WTC11 (cell line): ENCODE measurements around the gene GASK1B. TPM values are rescaled to one million over a fixed set of nuclear protein-coding genes. Genes with fewer than 3 reads are reported as not detected.

Source experiments
- ATAC-seq: fragments of 200-7000 bp; cut with Tn5 transposase; 2 replicates; pipeline ENCODE4 v1.10.0; 2021; ENCODE audit warnings: mild to moderate bottlenecking, moderate library complexity
- CTCF ChIA-PET: fragments of 300-600 bp; sonication (Branson Sonifier 250); formaldehyde crosslinking; loops from one replicate; lab custom pipeline; 2021; ENCODE audit warnings: antibody characterized with exemption; lab: Charles Lee
- POLR2A ChIA-PET: fragments of 350-600 bp; sonication (Branson Sonifier 250); formaldehyde crosslinking; loops from one replicate; lab custom pipeline; 2021; ENCODE audit warnings: antibody characterized with exemption; lab: Charles Lee
- DNase-seq: peaks from one replicate; pipeline ENCODE4 v3.0.0; 2021; ENCODE audit warnings: low spot score
- H3K27ac Mint-ChIP-seq: 2 replicates; pipeline ENCODE4 v1.8.0; 2021; ENCODE audit warnings: mixed read lengths
- H3K27me3 Mint-ChIP-seq: 2 replicates; pipeline ENCODE4 v1.8.0; 2021; ENCODE audit warnings: low read depth, mild to moderate bottlenecking, moderate library complexity, mixed read lengths
- H3K36me3 Mint-ChIP-seq: 2 replicates; pipeline ENCODE4 v1.8.0; 2021; ENCODE audit warnings: mixed read lengths
- H3K4me1 Mint-ChIP-seq: 2 replicates; pipeline ENCODE4 v1.8.0; 2022; ENCODE audit warnings: mixed read lengths
- H3K4me3 Mint-ChIP-seq: 2 replicates; pipeline ENCODE4 v1.8.0; 2021; ENCODE audit warnings: mild to moderate bottlenecking, moderate library complexity, mixed read lengths
- H3K9me3 Mint-ChIP-seq: 2 replicates; pipeline ENCODE4 v1.8.0; 2021; ENCODE audit warnings: mixed read lengths
- AFF4 ChIP-seq: sonication (generic); formaldehyde crosslinking; IDR thresholded peaks from 2 replicates; pipeline ENCODE4 v1.8.1; 2023; ENCODE audit warnings: mild to moderate bottlenecking, missing genetic modification reagents, borderline replicate concordance
- CTCF ChIP-seq: fragments of 200-600 bp; IDR thresholded peaks from 2 replicates; pipeline ENCODE4 v1.8.0; 2022; ENCODE audit warnings: antibody characterized with exemption
- E2F1 ChIP-seq: sonication (generic); formaldehyde crosslinking; IDR thresholded peaks from 2 replicates; pipeline ENCODE4 v1.8.0; 2022; ENCODE audit warnings: mild to moderate bottlenecking, missing genetic modification reagents
- E2F5 ChIP-seq: sonication (generic); formaldehyde crosslinking; IDR thresholded peaks from 2 replicates; pipeline ENCODE4 v1.8.1; 2022; ENCODE audit warnings: mild to moderate bottlenecking, moderate library complexity, missing genetic modification reagents
- FOXP1 ChIP-seq: sonication (generic); formaldehyde crosslinking; IDR thresholded peaks from 2 replicates; pipeline ENCODE4 v1.8.0; 2022; ENCODE audit warnings: missing genetic modification reagents, mild to moderate bottlenecking, moderate library complexity, borderline replicate concordance
- GABPB1 ChIP-seq: sonication (generic); formaldehyde crosslinking; IDR thresholded peaks from 2 replicates; pipeline ENCODE4 v1.8.1; 2023; ENCODE audit warnings: mild to moderate bottlenecking, missing genetic modification reagents
- GRHL2 ChIP-seq: fragments of 250-450 bp; sonication (Bioruptor Pico); IDR thresholded peaks from 2 replicates; pipeline ENCODE4 v1.8.0; 2022; ENCODE audit warnings: mild to moderate bottlenecking, moderate library complexity; ENCODE audit not compliant: insufficient replicate concordance, severe bottlenecking
- MAX ChIP-seq: sonication (generic); formaldehyde crosslinking; IDR thresholded peaks from 2 replicates; pipeline ENCODE4 v1.8.0; 2022; ENCODE audit warnings: mild to moderate bottlenecking, missing genetic modification reagents
- MXD4 ChIP-seq: fragments of 250-450 bp; sonication (Bioruptor Pico); IDR thresholded peaks from 2 replicates; pipeline ENCODE4 v1.8.0; 2021; ENCODE audit warnings: mild to moderate bottlenecking, moderate library complexity, borderline replicate concordance
- PRDM15 ChIP-seq: sonication (generic); formaldehyde crosslinking; IDR thresholded peaks from 2 replicates; pipeline ENCODE4 v1.8.0; 2022; ENCODE audit warnings: missing genetic modification reagents
- RORB ChIP-seq: fragments of 250-450 bp; sonication (Bioruptor Pico); IDR thresholded peaks from 2 replicates; pipeline ENCODE4 v1.9.0; 2021; ENCODE audit warnings: mild to moderate bottlenecking
- SOX15 ChIP-seq: fragments of 250-450 bp; sonication (Bioruptor Pico); IDR thresholded peaks from 2 replicates; pipeline ENCODE4 v1.9.0; 2021; ENCODE audit warnings: mild to moderate bottlenecking
- SP1 ChIP-seq: sonication (generic); formaldehyde crosslinking; conservative IDR thresholded peaks from 2 replicates; pipeline ENCODE4 v1.8.1; 2022; ENCODE audit warnings: missing genetic modification reagents
- TEAD1 ChIP-seq: sonication (generic); formaldehyde crosslinking; IDR thresholded peaks from 2 replicates; pipeline ENCODE4 v1.8.0; 2022; ENCODE audit warnings: mild to moderate bottlenecking, missing genetic modification reagents
- ZNF219 ChIP-seq: sonication (generic); formaldehyde crosslinking; IDR thresholded peaks from 2 replicates; pipeline ENCODE4 v1.8.0; 2023; ENCODE audit warnings: missing genetic modification reagents, mild to moderate bottlenecking, borderline replicate concordance
- ZNF263 ChIP-seq: sonication (generic); formaldehyde crosslinking; IDR thresholded peaks from 2 replicates; pipeline ENCODE4 v1.8.1; 2022; ENCODE audit warnings: low read depth, mild to moderate bottlenecking, moderate library complexity, missing genetic modification reagents
- ZNF425 ChIP-seq: fragments of 250-450 bp; sonication (Bioruptor Pico); conservative IDR thresholded peaks from 2 replicates; pipeline ENCODE4 v1.9.0; 2021; ENCODE audit warnings: mild to moderate bottlenecking
- total RNA-seq: library from RNA; stranded (reverse); gene quantifications from 3 replicates; pipeline ENCODE4 v1.2.3, GENCODE V29; 2021

The GASK1B gene
- total RNA-seq, 1 experiment from 2014 or later = 0.24 TPM

- H3K27me3 Mint-ChIP-seq = no peaks in the 10 kb centered on the region; the same call in 1 of the 2 replicates
- DNase-seq (no peak), ATAC-seq (no peak)
- H3K9me3 Mint-ChIP-seq = peaks cover 7% of the 10 kb centered on the region
- ChIA-PET POLR2A (no interaction called here), CTCF (interaction anchor here (1.2 kb wide), 1 partner anchor 44 kb away, joined by 4 read pairs; no protein-coding TSS in a partner anchor)
- peak overlapping the region; percentile 34; the same call in 1 of the 2 replicates for H3K27ac Mint-ChIP-seq
- H3K4me3 Mint-ChIP-seq = peak overlapping the region; percentile 88
- TF ChIP-seq MAX (CRISPR knock-in tag) (no peak), E2F1 (no peak), ZNF263 (CRISPR knock-in tag) (no peak), FOXP1 (CRISPR knock-in tag) (no peak), RORB (CRISPR knock-in tag) (no peak), SOX15 (CRISPR knock-in tag) (no peak), CTCF (no peak), ZNF219 (CRISPR knock-in tag) (no peak)
- no peaks in the 10 kb centered on the region; the same call in 1 of the 2 replicates for H3K36me3 Mint-ChIP-seq
- peaks cover 21% of the 10 kb centered on the region for H3K4me1 Mint-ChIP-seq
These were observed 38.4 kb upstream of the GASK1B start for GRCh38 chr4:158211222-158211621.

GRCh38 chr4:158209825-158210807, 37.3 kb upstream of the GASK1B start, which contains the start of gene TMEM144:
TSS of gene TMEM144 (plus strand) at chr4:158210486. CDS start at chr4:158212668, 2,182 bp downstream.
- CTCF ChIA-PET = interaction anchor here (0.8 to 1.2 kb wide), 4 partner anchors 9 to 457 kb away, joined by 3 to 7 read pairs (median 4); no protein-coding TSS in a partner anchor
- H3K4me1 Mint-ChIP-seq = peaks cover 21% of the 10 kb centered on the region
- no peaks in the 10 kb centered on the region; the same call in 1 of the 2 replicates for H3K27me3 Mint-ChIP-seq
- H3K9me3 Mint-ChIP-seq = peaks cover 12% of the 10 kb centered on the region
- peak within 1 kb of the TSS; percentile 97 for H3K27ac Mint-ChIP-seq
- ATAC-seq (peak; percentile 98), DNase-seq (peak; percentile 86)
- POLR2A ChIA-PET = interaction anchor here (1.0 kb wide), 1 partner anchor 17 kb away, joined by 3 read pairs; no protein-coding TSS in a partner anchor
- H3K4me3 Mint-ChIP-seq = peak within 1 kb of the TSS; percentile 88
- no peaks in the 10 kb centered on the region for H3K36me3 Mint-ChIP-seq
- 0 out of 2 replicates have a peak, but pooled peaks have one; percentile 29 for TF ChIP-seq SP1 (CRISPR knock-in tag)
- peak; percentile 43; the same call in 1 of the 2 replicates for TF ChIP-seq TEAD1 (CRISPR knock-in tag)
- no peak for TF ChIP-seq MXD4 (CRISPR knock-in tag)
- 0 out of 2 replicates have a peak, but pooled peaks have one; percentile 15 for TF ChIP-seq PRDM15 (CRISPR knock-in tag)
- TF ChIP-seq FOXP1 (CRISPR knock-in tag) = peak; percentile 35; the same call in 1 of the 2 replicates
- TF ChIP-seq GABPB1 (CRISPR knock-in tag) = 0 out of 2 replicates have a peak, but pooled peaks have one; percentile 14
- TF ChIP-seq ZNF425 (CRISPR knock-in tag) = no peak
- 0 out of 2 replicates have a peak, but pooled peaks have one; percentile 50 for TF ChIP-seq E2F5
- TF ChIP-seq AFF4 (CRISPR knock-in tag) = no peak
- TF ChIP-seq GRHL2 = no peak
